ENCODE results near the gene LRRIQ4.

LRRIQ4 gene

DNA sequence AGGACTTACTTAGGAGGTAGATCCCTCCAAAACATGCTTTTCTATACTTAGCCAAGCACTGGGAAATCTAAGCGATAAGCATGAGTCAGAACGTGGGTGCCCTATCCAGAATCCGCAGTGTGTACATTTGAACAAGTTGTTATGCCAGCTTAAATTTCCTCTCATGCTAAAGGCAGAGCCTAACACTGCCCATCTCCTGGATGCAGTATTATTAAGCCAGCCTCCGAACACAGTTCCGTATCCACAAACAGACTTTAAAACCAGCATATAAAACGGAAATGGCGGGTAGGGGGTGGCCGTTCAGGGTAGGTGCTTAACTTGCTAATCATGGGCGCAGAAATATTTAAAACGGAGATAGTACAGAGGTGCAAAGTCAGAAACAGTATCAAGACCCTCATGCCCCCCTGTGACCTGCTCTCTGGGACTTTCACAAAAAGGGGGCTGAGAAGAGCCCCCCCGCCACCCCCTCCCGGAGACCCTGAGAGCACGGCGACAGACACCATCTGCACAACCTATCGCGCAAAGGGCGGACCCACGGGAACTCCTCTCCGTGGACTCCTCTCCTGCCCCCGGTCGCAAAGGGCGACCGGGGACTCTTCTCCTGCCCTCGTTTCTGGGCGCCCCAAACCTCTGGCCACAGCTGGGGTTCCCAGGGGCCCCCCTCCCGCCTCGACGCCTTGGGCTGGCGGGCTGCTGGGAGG is 889 bp upstream of the LRRIQ4 start:
- DNase-seq: no peak

GRCh38 chr3:169813278-169813677 is 608 bp downstream of the LRRIQ4 start:
- DNase-seq: no peak

- no peak for DNase-seq
Measured at GRCh38 chr3:169813757-169814517, 1.3 kb downstream of the LRRIQ4 start.

DNA sequence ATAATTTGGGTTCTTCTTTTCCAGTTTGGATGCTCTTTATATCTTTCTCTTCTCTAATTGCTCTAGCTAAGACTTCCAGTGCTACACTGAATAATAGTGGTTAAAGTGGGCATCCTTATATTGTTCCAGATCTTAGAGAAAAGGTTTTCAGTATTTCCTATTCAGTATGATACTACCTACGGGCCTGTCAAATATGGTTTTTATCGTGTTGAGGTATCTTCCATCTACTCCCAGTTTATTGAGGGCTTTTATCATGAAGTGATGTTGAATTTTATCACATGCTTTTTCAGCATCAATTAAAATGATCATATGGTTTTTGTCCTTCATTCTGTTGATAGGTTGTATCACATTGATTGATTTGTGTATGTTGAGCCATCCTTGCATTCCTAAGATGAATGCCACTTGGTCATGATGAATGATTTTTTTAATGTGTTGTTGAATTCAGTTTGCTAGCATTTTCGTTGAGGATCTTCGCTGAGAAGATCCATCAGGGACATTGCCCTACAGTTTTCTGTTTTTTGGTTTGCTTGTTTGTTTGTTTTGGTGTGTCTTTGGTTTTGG is 3.0 kb downstream of the LRRIQ4 start:
- DNase-seq: no peak

- DNase-seq: no peak
Measured at GRCh38 chr3:169818316-169818715, 5.6 kb downstream of the LRRIQ4 start.

- no peak for DNase-seq
Measured at GRCh38 chr3:169822091-169822490, 9.4 kb downstream of the LRRIQ4 start.

DNA sequence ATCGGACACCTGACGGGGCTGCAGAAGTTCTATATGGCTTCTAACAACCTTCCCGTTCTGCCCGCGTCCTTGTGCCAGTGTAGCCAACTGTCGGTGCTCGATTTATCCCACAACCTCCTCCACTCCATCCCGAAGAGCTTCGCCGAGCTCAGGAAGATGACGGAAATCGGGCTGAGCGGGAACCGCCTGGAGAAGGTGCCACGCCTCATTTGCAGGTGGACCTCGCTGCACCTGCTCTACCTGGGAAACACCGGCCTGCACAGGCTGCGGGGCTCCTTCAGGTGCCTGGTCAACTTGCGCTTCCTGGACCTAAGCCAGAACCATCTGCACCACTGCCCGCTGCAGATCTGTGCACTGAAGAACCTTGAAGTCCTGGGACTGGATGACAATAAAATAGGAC is 9.9 kb downstream of the LRRIQ4 start:
- no peak for DNase-seq

DNA sequence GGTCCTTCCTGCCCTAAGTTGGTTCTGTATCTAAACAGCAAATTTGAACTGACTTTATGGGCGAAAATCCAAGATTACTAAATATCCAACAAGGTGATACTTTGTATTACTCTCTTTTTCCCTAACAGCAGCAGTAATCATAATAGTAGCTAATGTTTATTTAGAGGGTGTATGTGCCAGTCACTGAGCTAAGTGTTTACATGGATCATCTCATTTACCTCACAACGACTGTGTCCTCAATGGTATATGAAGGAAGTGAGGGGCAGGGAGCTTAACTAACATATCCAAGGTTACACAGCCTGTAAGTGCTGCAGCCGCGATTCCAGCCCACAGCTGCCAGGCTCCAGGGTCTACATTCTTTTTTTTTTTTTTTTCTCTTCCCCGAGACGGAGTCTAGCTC is 10.3 kb downstream of the LRRIQ4 start:
- DNase-seq: no peak

- DNase-seq: no peak
Measured at GRCh38 chr3:169825316-169825715, 12.6 kb downstream of the LRRIQ4 start.

- no peak for DNase-seq
Measured at GRCh38 chr3:169827712-169828111, 15.0 kb downstream of the LRRIQ4 start.

DNA sequence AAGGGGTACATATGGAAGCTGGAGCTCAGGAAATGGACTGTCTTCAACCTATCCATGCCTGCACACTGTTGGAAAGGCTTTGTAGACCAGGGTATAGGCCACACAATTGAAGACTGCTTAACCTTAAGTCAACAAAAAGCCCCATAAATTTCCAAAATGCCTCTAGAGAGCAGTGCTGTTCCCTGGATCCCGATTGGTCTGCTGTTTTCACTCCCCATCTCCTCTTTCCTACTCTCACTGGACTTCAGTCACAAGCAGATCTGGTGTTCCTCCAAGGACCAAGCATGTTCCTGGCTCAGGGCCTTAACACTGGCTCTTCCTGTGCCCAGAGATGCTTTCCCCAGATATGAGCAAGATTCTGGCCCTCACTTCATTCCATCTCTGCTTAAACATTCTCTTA is 22.9 kb downstream of the LRRIQ4 start:
- no peak for DNase-seq

DNA sequence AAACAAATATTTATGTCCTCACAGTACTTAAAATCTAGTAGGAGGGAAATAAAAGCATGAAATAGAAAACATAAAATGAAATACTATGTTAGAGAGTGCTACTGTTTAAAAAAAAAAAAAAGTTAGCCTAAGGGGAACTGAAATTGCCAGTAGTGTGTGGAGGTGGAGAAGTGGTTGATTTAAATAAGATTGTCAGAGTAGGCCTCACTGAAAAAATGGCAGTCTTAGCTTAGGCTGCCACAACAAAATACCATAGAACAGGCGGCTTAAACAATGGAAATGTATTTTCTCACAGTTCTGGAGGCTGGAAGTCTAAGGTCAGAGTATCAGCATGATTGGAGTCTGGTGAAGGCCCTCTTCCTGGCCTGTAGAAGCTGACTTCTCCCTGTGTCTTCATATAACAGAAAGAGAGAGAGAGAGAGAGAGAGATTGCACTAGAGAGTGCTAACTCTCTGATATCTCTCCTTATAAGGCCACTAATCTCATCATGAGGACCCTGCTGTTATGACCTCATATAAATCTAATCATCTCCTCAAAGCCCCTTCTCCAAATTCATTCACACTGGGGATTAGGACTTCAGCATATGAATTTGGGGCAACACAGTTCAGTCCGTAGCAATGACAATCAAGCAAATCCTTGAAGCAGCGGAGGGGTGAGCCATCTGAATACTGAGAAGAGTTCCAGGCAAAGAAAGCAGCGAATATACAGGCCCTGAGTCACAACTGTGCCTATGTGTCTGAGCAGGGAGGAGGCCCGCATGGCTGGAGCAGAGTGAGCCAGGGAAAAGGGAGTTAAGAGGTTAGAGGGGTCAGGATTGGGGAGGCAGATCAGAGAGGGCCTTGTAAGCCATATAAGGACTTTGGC is 23.6 kb downstream of the LRRIQ4 start:
- DNase-seq: no peak

GRCh38 chr3:169836942-169837275 is 24.2 kb downstream of the LRRIQ4 start:
- DNase-seq: no peak

DNA sequence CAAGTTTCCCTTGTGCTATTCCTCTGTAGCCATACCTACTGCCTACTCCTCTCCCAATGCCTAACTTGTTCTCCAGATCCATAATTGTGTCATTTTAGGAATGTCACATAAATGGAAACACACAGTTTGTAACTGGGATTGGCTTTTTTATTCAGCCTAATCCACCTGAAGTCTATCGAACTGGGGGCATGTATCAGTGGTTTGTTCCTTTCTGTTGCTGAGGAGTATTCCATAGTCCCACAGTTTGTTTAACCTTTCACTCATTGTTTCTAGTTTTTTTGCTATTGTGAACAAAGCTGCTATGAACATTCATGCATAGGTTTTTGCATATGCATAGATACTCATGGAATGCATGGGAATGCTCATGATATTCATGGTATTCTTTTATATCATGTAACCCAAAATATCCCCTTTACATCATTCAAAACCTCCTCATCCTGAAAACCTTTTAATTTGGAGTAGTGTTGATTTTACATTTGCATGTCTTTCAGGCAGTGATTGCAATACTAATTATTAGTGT is 25.9 kb downstream of the LRRIQ4 start:
- DNase-seq: no peak

GRCh38 chr3:169841171-169841570 is 28.5 kb downstream of the LRRIQ4 start:
- no peak for DNase-seq

- no peak for DNase-seq
Measured at GRCh38 chr3:169842960-169843359, 30.3 kb downstream of the LRRIQ4 start.

DNA sequence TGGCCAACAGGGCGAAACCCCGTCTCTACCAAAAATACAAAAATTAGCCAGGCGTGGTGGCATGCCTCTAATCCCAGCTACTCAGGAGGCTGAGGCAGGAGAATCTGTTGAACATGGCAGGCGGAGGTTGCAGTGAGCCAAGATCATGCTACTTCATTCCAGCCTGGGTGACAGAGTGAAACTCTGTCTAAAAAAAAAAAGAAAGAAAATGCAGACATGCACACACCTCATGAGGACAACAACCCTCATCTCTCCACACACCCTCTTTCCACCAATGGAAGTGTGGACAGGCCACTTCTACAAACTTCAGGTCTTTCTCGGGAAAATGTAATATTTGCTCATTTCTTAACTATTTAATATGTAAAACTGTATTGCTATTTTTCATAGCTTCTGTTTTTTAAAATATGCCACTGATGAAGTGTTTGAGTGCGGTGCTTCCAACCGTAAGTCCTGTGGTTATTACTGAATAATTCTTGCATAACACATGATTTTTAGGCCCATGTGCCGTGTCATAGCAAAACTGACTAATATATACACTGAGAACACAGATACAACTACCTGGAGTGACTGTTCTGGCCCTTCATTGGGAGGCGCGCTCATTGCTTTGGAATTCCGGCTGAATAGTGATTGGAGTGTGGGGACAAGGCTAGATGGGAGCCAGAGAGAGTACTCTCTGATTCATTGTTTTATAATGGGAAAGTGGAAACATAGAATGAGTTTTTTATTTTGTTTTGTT is 34.0 kb downstream of the LRRIQ4 start:
- DNase-seq: no peak

GRCh38 chr3:169847896-169848295 is 35.2 kb downstream of the LRRIQ4 start:
- DNase-seq: no peak

DNA sequence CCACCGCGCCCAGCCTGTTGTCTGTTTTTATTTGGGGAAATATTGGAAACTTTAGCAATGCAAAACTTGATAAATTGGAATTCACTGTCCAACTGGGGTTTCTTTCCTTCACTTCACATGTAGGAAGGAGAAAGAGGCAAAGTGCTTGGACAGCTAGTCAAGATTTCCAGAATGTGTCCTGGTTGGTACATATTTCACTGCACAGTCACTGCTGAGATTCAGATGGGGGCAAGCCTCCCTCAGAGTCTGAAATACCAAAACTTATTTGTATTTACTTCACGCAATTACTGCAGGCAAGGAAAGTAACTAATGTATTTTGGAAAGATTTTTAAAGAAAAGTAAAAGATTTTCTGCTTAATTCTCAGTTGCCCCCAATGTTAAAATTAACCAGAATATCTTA is 36.1 kb downstream of the LRRIQ4 start:
- DNase-seq: no peak

- no peak for DNase-seq
Measured at GRCh38 chr3:169850618-169851017, 37.9 kb downstream of the LRRIQ4 start.

- DNase-seq: no peak
Measured at GRCh38 chr3:169855514-169855913, 42.8 kb downstream of the LRRIQ4 start.

DNA sequence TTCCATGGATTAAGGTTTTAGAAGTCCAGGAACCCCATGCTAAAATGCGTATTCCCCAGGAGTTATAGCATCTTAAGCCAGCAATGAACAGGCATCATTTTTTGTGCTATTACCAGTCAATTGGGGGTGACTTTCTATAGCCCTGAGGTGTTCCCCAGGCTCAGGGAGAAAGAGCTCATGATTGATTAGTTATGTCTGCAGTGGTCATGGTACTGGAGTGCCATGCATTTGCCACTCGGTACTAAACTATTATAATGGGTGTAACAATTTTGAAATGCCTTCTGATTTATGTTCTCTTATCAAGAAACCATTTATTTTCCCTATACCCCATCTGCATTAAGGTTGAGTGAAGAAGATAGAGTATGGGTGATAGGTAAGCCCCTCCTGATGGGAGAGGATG is 45.1 kb downstream of the LRRIQ4 start:
- DNase-seq: no peak

- DNase-seq: no peak
Measured at GRCh38 chr3:169861871-169862270, 49.2 kb downstream of the LRRIQ4 start.
